ENCODE data around the gene LRRC37A3.
"Not testable (repeated sequence)": the region's sequence is repeated elsewhere in the genome, so short reads cannot be mapped to it uniquely, and the experiment has no call there.

DNA sequence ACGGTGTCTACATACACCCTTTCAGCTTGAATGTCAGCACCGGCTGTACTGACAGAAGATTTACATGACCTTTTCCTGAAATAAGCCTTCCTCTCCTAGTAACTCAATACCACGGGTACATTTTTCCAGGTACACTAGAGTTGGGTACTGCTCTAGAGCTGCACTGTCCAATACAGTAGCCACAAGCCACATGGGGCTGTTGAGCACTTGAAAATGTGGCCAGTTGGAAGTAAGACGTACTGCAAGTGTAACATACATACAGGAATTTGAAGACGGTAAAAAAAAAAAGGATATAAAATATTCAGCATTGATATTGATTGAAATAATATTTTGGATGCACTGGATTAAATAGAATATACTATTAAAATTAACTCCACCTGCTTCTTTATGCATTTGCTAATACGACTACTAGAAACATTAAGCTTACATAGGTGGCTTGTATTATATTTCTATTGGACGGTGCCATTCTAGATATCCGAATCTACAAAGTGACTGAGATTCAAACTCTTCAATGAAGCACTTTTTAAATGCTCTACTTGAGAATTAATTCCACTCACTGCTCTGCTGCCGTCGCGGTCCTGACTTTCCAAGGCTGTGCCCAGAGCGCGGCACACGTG is 46.1 kb upstream of the LRRC37A3 start:
- TF ChIP-seq POLR2A, POLR2AphosphoS5 (IDR thresholded peaks at IDR 0.05): not testable (repeated sequence)
- TF ChIP-seq, protein P1, sequence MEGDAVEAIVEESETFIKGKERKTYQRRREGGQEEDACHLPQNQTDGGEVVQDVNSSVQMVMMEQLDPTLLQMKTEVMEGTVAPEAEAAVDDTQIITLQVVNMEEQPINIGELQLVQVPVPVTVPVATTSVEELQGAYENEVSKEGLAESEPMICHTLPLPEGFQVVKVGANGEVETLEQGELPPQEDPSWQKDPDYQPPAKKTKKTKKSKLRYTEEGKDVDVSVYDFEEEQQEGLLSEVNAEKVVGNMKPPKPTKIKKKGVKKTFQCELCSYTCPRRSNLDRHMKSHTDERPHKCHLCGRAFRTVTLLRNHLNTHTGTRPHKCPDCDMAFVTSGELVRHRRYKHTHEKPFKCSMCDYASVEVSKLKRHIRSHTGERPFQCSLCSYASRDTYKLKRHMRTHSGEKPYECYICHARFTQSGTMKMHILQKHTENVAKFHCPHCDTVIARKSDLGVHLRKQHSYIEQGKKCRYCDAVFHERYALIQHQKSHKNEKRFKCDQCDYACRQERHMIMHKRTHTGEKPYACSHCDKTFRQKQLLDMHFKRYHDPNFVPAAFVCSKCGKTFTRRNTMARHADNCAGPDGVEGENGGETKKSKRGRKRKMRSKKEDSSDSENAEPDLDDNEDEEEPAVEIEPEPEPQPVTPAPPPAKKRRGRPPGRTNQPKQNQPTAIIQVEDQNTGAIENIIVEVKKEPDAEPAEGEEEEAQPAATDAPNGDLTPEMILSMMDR (IDR thresholded peaks at IDR 0.05) = not testable (repeated sequence)

Measured in gastroesophageal sphincter (tissue), 3 donors.